Keratinocyte (primary cell): ENCODE results near the gene CEACAM5.

Experiments
- CTCF ChIP-seq, 3 experiments: IDR thresholded peaks in 1 of 3; conservative IDR thresholded peaks in 1 of 3; optimal IDR thresholded peaks in 1 of 3; 2 replicates in 2 of 3; 3 replicates in 1 of 3; pipeline versions ENCODE3 to v1.5.1; 2011; ENCODE audit warnings: low read length in 3 of 3, mild to moderate bottlenecking in 3 of 3, moderate library complexity in 2 of 3, control low read depth in 1 of 3, inconsistent platforms in 1 of 3; ENCODE audit not compliant: insufficient read depth in 2 of 3; ENCODE audit errors: extremely low read depth in 1 of 3
- EZH2 ChIP-seq: IDR thresholded peaks from one replicate; pipeline ENCODE4 v1.6.1; 2012; ENCODE audit warnings: inconsistent platforms, mild to moderate bottlenecking, low read length, moderate library complexity

- TF ChIP-seq CTCF (optimal IDR thresholded peaks at IDR 0.05 in 1 of 3, IDR thresholded peaks at IDR 0.05 in 1 of 3, conservative IDR thresholded peaks at IDR 0.05 in 1 of 3; ENCODE audit: extremely low read depth in 1 of 3, insufficient read depth in 2 of 3, low read length in 3 of 3) (peak; percentile 69 to 80 (median 75)), EZH2 (no peak)
Observed at GRCh38 chr19:41746593-41747227, 38.3 kb downstream of the CEACAM5 start.
